CD14-positive monocyte (primary cell): ENCODE data around the gene THSD4. TPM values are rescaled to one million over a fixed set of nuclear protein-coding genes. Genes with fewer than 3 reads are reported as not detected.

Experiments used
- DNase-seq, 3 donors: peaks; one replicate each; pipeline ENCODE4 v3.0.0-alpha.2; 2011 to 2022
- H2AFZ ChIP-seq: 2 replicates; pipeline ENCODE4 v1.6.0; 2012; ENCODE audit warnings: mild to moderate bottlenecking, low read depth, low read length, inconsistent platforms; ENCODE audit not compliant: insufficient read depth, poor library complexity, severe bottlenecking
- H3K27ac ChIP-seq, 2 donors: 1 replicate in 1 of 2; 2 replicates in 1 of 2; pipeline ENCODE4 v1.5.1; 2012 to 2013; ENCODE audit warnings: low read length in 2 of 2, control low read depth in 1 of 2, inconsistent platforms in 1 of 2, low read depth in 1 of 2, mild to moderate bottlenecking in 1 of 2
- H3K27me3 ChIP-seq, 2 donors: one replicate each; pipeline versions ENCODE4 v1.6.0 to v1.6.1; 2011 to 2013; ENCODE audit warnings: low read length in 2 of 2; ENCODE audit not compliant: control insufficient read depth in 2 of 2, insufficient read depth in 2 of 2
- H3K36me3 ChIP-seq, 2 donors: replicated peaks in 1 of 2; 1 replicate in 1 of 2; 2 replicates in 1 of 2; pipeline versions ENCODE4 v1.5.1 to v1.6.1; 2012 to 2013; ENCODE audit warnings: low read length in 2 of 2, control low read depth in 1 of 2, inconsistent platforms in 1 of 2, mild to moderate bottlenecking in 1 of 2; ENCODE audit not compliant: insufficient read depth in 2 of 2, control insufficient read depth in 1 of 2
- H3K4me1 ChIP-seq, 2 donors: 1 replicate in 1 of 2; 2 replicates in 1 of 2; pipeline versions ENCODE4 v1.5.1 to v1.6.1; 2012 to 2013; ENCODE audit warnings: low read length in 2 of 2, control low read depth in 1 of 2, inconsistent platforms in 1 of 2, mild to moderate bottlenecking in 1 of 2, moderate library complexity in 1 of 2; ENCODE audit not compliant: insufficient read depth in 2 of 2, control insufficient read depth in 1 of 2
- H3K4me2 ChIP-seq: replicated peaks from 2 replicates; pipeline ENCODE3; 2012; ENCODE audit warnings: low read length, moderate library complexity, mild to moderate bottlenecking; ENCODE audit not compliant: poor library complexity, severe bottlenecking; ENCODE audit errors: extremely low read depth
- H3K4me3 ChIP-seq, 3 experiments: fragments of 200-600 bp in 1 of 3; sonication (generic) in 1 of 3; replicated peaks in 1 of 3; 1 replicate in 2 of 3; 2 replicates in 1 of 3; pipeline ENCODE4 v1.5.1; 2011 to 2013; ENCODE audit warnings: low read length in 3 of 3, mild to moderate bottlenecking in 3 of 3, control low read depth in 2 of 3, low read depth in 2 of 3, inconsistent platforms in 1 of 3, moderate library complexity in 1 of 3
- H3K79me2 ChIP-seq: 2 replicates; pipeline ENCODE4 v1.6.0; 2012; ENCODE audit warnings: mild to moderate bottlenecking, control low read depth, inconsistent platforms, low read length, moderate library complexity; ENCODE audit not compliant: insufficient read depth
- H3K9ac ChIP-seq: 2 replicates; pipeline ENCODE4 v1.6.0; 2017; ENCODE audit warnings: low read length, mild to moderate bottlenecking; ENCODE audit not compliant: insufficient read depth, poor library complexity, severe bottlenecking
- H3K9me3 ChIP-seq, 2 donors: replicated peaks in 1 of 2; 1 replicate in 1 of 2; 2 replicates in 1 of 2; pipeline versions ENCODE4 v1.5.1 to v1.6.1; 2012 to 2013; ENCODE audit warnings: low read length in 2 of 2, control low read depth in 1 of 2; ENCODE audit not compliant: control insufficient read depth in 1 of 2, insufficient read depth in 1 of 2
- H4K20me1 ChIP-seq: 2 replicates; pipeline ENCODE4 v1.6.0; 2012; ENCODE audit warnings: mild to moderate bottlenecking, low read length, control low read depth, moderate library complexity; ENCODE audit not compliant: insufficient read depth
- H3K27ac Mint-ChIP-seq, 7 donors: one replicate each; pipeline ENCODE4 v1.8.0; 2020; ENCODE audit warnings: mild to moderate bottlenecking in 7 of 7, mixed read lengths in 7 of 7, moderate library complexity in 6 of 7, inconsistent platforms in 2 of 7
- H3K27me3 Mint-ChIP-seq, 3 donors: one replicate each; pipeline ENCODE4 v1.8.0; 2021 to 2022; ENCODE audit warnings: low read depth in 3 of 3, mild to moderate bottlenecking in 3 of 3, mixed read lengths in 3 of 3, moderate library complexity in 3 of 3, inconsistent platforms in 1 of 3
- H3K36me3 Mint-ChIP-seq, 2 donors: one replicate each; pipeline ENCODE4 v1.8.0; 2020; ENCODE audit warnings: mixed read lengths in 2 of 2, inconsistent platforms in 1 of 2, mild to moderate bottlenecking in 1 of 2
- H3K4me1 Mint-ChIP-seq: one replicate; pipeline ENCODE4 v1.8.0; 2020; ENCODE audit warnings: mild to moderate bottlenecking, mixed read lengths
- H3K4me3 Mint-ChIP-seq, 2 donors: one replicate each; pipeline ENCODE4 v1.8.0; 2020; ENCODE audit warnings: mild to moderate bottlenecking in 2 of 2, mixed read lengths in 2 of 2, moderate library complexity in 1 of 2
- H3K9me3 Mint-ChIP-seq, 7 donors: one replicate each; pipeline ENCODE4 v1.8.0; 2020 to 2022; ENCODE audit warnings: mixed read lengths in 7 of 7, mild to moderate bottlenecking in 6 of 7, moderate library complexity in 6 of 7, inconsistent platforms in 2 of 7
- CTCF ChIP-seq: fragments of 200-600 bp; IDR thresholded peaks from one replicate; pipeline ENCODE4 v1.8.0; 2022; ENCODE audit warnings: antibody characterized with exemption, mild to moderate bottlenecking
- WGBS: methylation state at CpG from one replicate; pipeline ENCODE4 v1.1.5; 2013; ENCODE audit warnings: missing lambda C conversion rate; ENCODE audit not compliant: insufficient coverage; 5-methylcytosine and 5-hydroxymethylcytosine counted together
- intact Hi-C, 2 donors: fragments of 100-400 bp; cut with micrococcal nuclease; formaldehyde crosslinking; loops; one replicate each; pipeline versions ENCODE4 v1.15.0 to v1.15.1; 2023
- polyA plus RNA-seq, 3 donors: library from polyadenylated mRNA; depleted of rRNA in 1 of 3; unstranded in 2 of 3; stranded (reverse) in 1 of 3; fragments of 300-500 nt in 2 of 3; fragments of >200 nt in 1 of 3; fragmentation: Illumina TruSeq in 2 of 3; gene quantifications; 1 replicate in 2 of 3; 2 replicates in 1 of 3; pipeline ENCODE4 v1.2.3, GENCODE V29; 2012 to 2021

The THSD4 gene
- polyA plus RNA-seq, 3 donors, result not detected

- H3K36me3 Mint-ChIP-seq, result no peaks in the 10 kb centered on the region
- Histone ChIP-seq H3K27me3 (peaks cover 0 to 12% of the 10 kb centered on the region in 2 donors), H3K79me2 (no peaks in the 10 kb centered on the region), H3K9ac (no peak overlapping the region), H3K4me3 (no peak overlapping the region), H3K9me3 (peaks cover 5 to 10% of the 10 kb centered on the region in 2 donors), H3K4me2 (no peak overlapping the region), H3K36me3 (no peaks in the 10 kb centered on the region), H4K20me1 (no peaks in the 10 kb centered on the region), H3K27ac (no peak overlapping the region), H2AFZ (no peak overlapping the region), H3K4me1 (no peaks in the 10 kb centered on the region)
- 33% methylated on average over 51 of the region's 51 CpGs for WGBS
- peaks cover 10 to 16% (median 10%) of the 10 kb centered on the region in 3 donors for H3K27me3 Mint-ChIP-seq
- H3K27ac Mint-ChIP-seq, result no peak overlapping the region
- intact Hi-C loops, result no loop called here
- H3K4me1 Mint-ChIP-seq, result no peaks in the 10 kb centered on the region
- H3K9me3 Mint-ChIP-seq, result peaks cover 6 to 19% (median 12%) of the 10 kb centered on the region in 7 donors
- no peak for DNase-seq
- TF ChIP-seq CTCF, result no peak
- H3K4me3 Mint-ChIP-seq, result peak overlapping the region in 1 of 2 donors; percentile 27
These were observed 100.0 kb downstream of the THSD4 start for GRCh38 chr15:71215126-71215894.

- H3K27me3 Mint-ChIP-seq, result peaks cover 9 to 15% (median 10%) of the 10 kb centered on the region in 3 donors
- H3K4me2 ChIP-seq, result no peak overlapping the region
- WGBS, result 100% methylated on average over 1 of the region's 5 CpGs
- H3K9ac ChIP-seq, result no peak overlapping the region
- no peaks in the 10 kb centered on the region for H3K4me1 Mint-ChIP-seq
- H3K36me3 ChIP-seq, result no peaks in the 10 kb centered on the region
- no peaks in the 10 kb centered on the region for H3K4me1 ChIP-seq
- H4K20me1 ChIP-seq, result no peaks in the 10 kb centered on the region
- DNase-seq, result no peak
- H2AFZ ChIP-seq, result no peak overlapping the region
- no peaks in the 10 kb centered on the region for H3K79me2 ChIP-seq
- H3K27me3 ChIP-seq, result peaks cover 0 to 12% of the 10 kb centered on the region in 2 donors
- no peak overlapping the region for H3K4me3 Mint-ChIP-seq
- H3K4me3 ChIP-seq, result no peak overlapping the region
- no peaks in the 10 kb centered on the region for H3K36me3 Mint-ChIP-seq
- H3K9me3 Mint-ChIP-seq, result peaks cover 6 to 19% (median 14%) of the 10 kb centered on the region in 7 donors
- no peak for TF ChIP-seq CTCF
- H3K27ac Mint-ChIP-seq, result peak overlapping the region in 1 of 7 donors; percentile 15
- no peak overlapping the region for H3K27ac ChIP-seq
- intact Hi-C loops, result no loop called here
- peaks cover 5 to 10% of the 10 kb centered on the region in 2 donors for H3K9me3 ChIP-seq
These were observed 103.1 kb downstream of the THSD4 start for GRCh38 chr15:71218272-71218805.
